Endothelial cell of umbilical vein (primary cell): Measurements from ENCODE around the gene LIN28B. TPM values are rescaled to one million over a fixed set of nuclear protein-coding genes. Genes with fewer than 3 reads are reported as not detected.

ENCODE experiments used
- BruUV-seq: library from RNA; stranded (reverse); fragments of 400-500 nt; replicated peaks from 2 replicates; lab custom pipeline; 2021; lab: Mats Ljungman, UMichigan
- CTCF ChIA-PET: fragments of 300-600, 350-600 bp; sonication (Branson Sonifier 250); formaldehyde crosslinking; loops from one replicate; lab custom pipeline; 2021; ENCODE audit warnings: antibody characterized with exemption, inconsistent platforms; lab: Charles Lee
- POLR2A ChIA-PET: fragments of 300-600, 350-600 bp; sonication (Branson Sonifier 250); formaldehyde crosslinking; loops from one replicate; lab custom pipeline; 2021; ENCODE audit warnings: antibody characterized with exemption, inconsistent platforms; lab: Charles Lee
- DNase-seq: peaks from one replicate; pipeline ENCODE4 v3.0.0-alpha.2; 2011; ENCODE audit warnings: low read depth, low spot score
- FAIRE-seq: peaks from 2 replicates; lab custom pipeline; 2011; peaks lifted over from hg19 to GRCh38; lab: Jason Lieb, UNC
- H2AFZ ChIP-seq: 2 replicates; pipeline ENCODE4 v1.6.0; 2012; ENCODE audit warnings: low read depth, low read length, control low read depth, inconsistent platforms
- H3K27ac ChIP-seq: 2 replicates; pipeline ENCODE4 v1.5.1; 2011; ENCODE audit warnings: low read depth, mild to moderate bottlenecking, control low read depth, low read length, moderate library complexity; ENCODE audit not compliant: insufficient read depth
- H3K27me3 ChIP-seq, 2 experiments: 2 replicates each; pipeline versions ENCODE4 v1.6.0 to v1.6.1; 2011; ENCODE audit warnings: low read length in 2 of 2, mixed read lengths in 1 of 2; ENCODE audit not compliant: control insufficient read depth in 2 of 2, insufficient read depth in 2 of 2
- H3K36me3 ChIP-seq, 2 experiments: 2 replicates in 1 of 2; 3 replicates in 1 of 2; pipeline ENCODE4 v1.5.1; 2011; ENCODE audit warnings: low read length in 2 of 2, mild to moderate bottlenecking in 1 of 2, moderate library complexity in 1 of 2; ENCODE audit not compliant: control insufficient read depth in 2 of 2, insufficient read depth in 2 of 2; ENCODE audit errors: extremely low read depth in 1 of 2
- H3K4me1 ChIP-seq: 3 replicates; pipeline ENCODE4 v1.5.1; 2011; ENCODE audit warnings: mild to moderate bottlenecking, low read length; ENCODE audit not compliant: control insufficient read depth, insufficient read depth; ENCODE audit errors: extremely low read depth
- H3K4me2 ChIP-seq: 2 replicates; pipeline ENCODE4 v1.6.1; 2011; ENCODE audit warnings: low read length, control low read depth, mixed read lengths; ENCODE audit not compliant: insufficient read depth
- H3K4me3 ChIP-seq, 3 experiments: fragments of 200-600 bp in 1 of 3; sonication (generic), shearing (Covaris generic) in 1 of 3; replicated peaks in 1 of 3; 2 replicates each; pipeline ENCODE4 v1.5.1; 2011 to 2016; ENCODE audit warnings: control low read depth in 3 of 3, low read length in 3 of 3, mild to moderate bottlenecking in 2 of 3, inconsistent platforms in 1 of 3, low read depth in 1 of 3, moderate library complexity in 1 of 3; ENCODE audit not compliant: insufficient read depth in 1 of 3
- H3K79me2 ChIP-seq: 2 replicates; pipeline ENCODE4 v1.6.0; 2012; ENCODE audit warnings: low read length, inconsistent platforms; ENCODE audit not compliant: control insufficient read depth, insufficient read depth
- H3K9ac ChIP-seq: replicated peaks from 2 replicates; pipeline ENCODE3; 2011; ENCODE audit warnings: low read length, control low read depth; ENCODE audit not compliant: insufficient read depth; ENCODE audit errors: extremely low read depth
- H3K9me1 ChIP-seq: replicated peaks from 3 replicates; pipeline ENCODE4 v1.6.0; 2011; ENCODE audit warnings: mild to moderate bottlenecking, low read length; ENCODE audit not compliant: control insufficient read depth, insufficient read depth; ENCODE audit errors: extremely low read depth
- H3K9me3 ChIP-seq: replicated peaks from 2 replicates; pipeline ENCODE4 v1.5.1; 2012; ENCODE audit warnings: low read length, inconsistent platforms; ENCODE audit not compliant: control insufficient read depth, insufficient read depth
- H4K20me1 ChIP-seq: replicated peaks from 2 replicates; pipeline ENCODE3; 2011; ENCODE audit warnings: mild to moderate bottlenecking, low read length; ENCODE audit not compliant: control insufficient read depth, insufficient read depth; ENCODE audit errors: extremely low read depth
- EZH2 ChIP-seq: IDR thresholded peaks from 2 replicates; pipeline ENCODE4 v1.6.1; 2012; ENCODE audit warnings: borderline replicate concordance, low read depth, mild to moderate bottlenecking, moderate library complexity, low read length, inconsistent platforms; ENCODE audit not compliant: severe bottlenecking
- FOS ChIP-seq: IDR thresholded peaks from 2 replicates; pipeline ENCODE4 v1.6.1; 2011; ENCODE audit warnings: mild to moderate bottlenecking, low read length, moderate library complexity, borderline replicate concordance; ENCODE audit not compliant: insufficient read depth
- GATA2 ChIP-seq: IDR thresholded peaks from 2 replicates; pipeline ENCODE4 v1.7.0; 2011; ENCODE audit warnings: low read depth, mild to moderate bottlenecking, moderate library complexity, mixed read lengths, low read length; ENCODE audit not compliant: insufficient read length, insufficient read depth
- JUN ChIP-seq: IDR thresholded peaks from 2 replicates; pipeline ENCODE4 v1.6.1; 2011; ENCODE audit warnings: borderline replicate concordance, low read depth; ENCODE audit not compliant: insufficient read length, insufficient read depth
- MYC ChIP-seq: IDR thresholded peaks from one replicate; pipeline ENCODE4 v1.6.1; 2011; ENCODE audit warnings: mild to moderate bottlenecking, low read depth, low read length
- POLR2A ChIP-seq: IDR thresholded peaks from 2 replicates; pipeline ENCODE4 v1.6.1; 2012; ENCODE audit warnings: low read depth, mild to moderate bottlenecking, control low read depth, low read length
- POLR2AphosphoS5 ChIP-seq: IDR thresholded peaks from 2 replicates; pipeline ENCODE4 v1.6.1; 2012; ENCODE audit warnings: low read depth, mild to moderate bottlenecking, control low read depth, low read length, moderate library complexity; ENCODE audit not compliant: insufficient read depth
- dilution Hi-C: fragments of 300-500 bp; cut with MboI; formaldehyde crosslinking; loops from one replicate; pipeline ENCODE4 v1.15.0; 2019; ENCODE audit warnings: low sequenced_read_pairs; ENCODE audit not compliant: extremely low pct_ligation_motif_present
- intact Hi-C: fragments of 100-400 bp; cut with micrococcal nuclease; formaldehyde crosslinking; loops from one replicate; pipeline ENCODE4 v1.10.0; 2022
- polyA plus RNA-seq, 4 experiments: library from polyadenylated mRNA; depleted of rRNA in 3 of 4; stranded (reverse) in 3 of 4; unstranded in 1 of 4; fragments of >200 nt; gene quantifications; 2 replicates each; pipeline versions ENCODE4 v1.2.1 to v1.2.3, GENCODE V29; 2011 to 2012; ENCODE audit warnings: missing spikeins in 1 of 4
- total RNA-seq: library from RNA; stranded (reverse); gene quantifications from 2 replicates; pipeline ENCODE4 v1.2.3, GENCODE V29; 2021
- TF ChIP-seq, protein P1 (sequence below): IDR thresholded peaks from 2 replicates; pipeline ENCODE4 v1.6.1; 2011; ENCODE audit not compliant: insufficient read depth, insufficient read length
- TF ChIP-seq, protein P2 (sequence below), 2 donors: IDR thresholded peaks; 1 replicate in 1 of 2; 2 replicates in 1 of 2; pipeline ENCODE4 v1.5.1; 2011; ENCODE audit warnings: low read length in 2 of 2, mild to moderate bottlenecking in 2 of 2, moderate library complexity in 2 of 2, control low read depth in 1 of 2, inconsistent platforms in 1 of 2, low read depth in 1 of 2; ENCODE audit not compliant: insufficient read depth in 1 of 2; ENCODE audit errors: extremely low read depth in 1 of 2

Gene LIN28B
- total and polyA plus RNA-seq, 2 donors (not counting 3 experiments of a cell fraction or from before 2014, with no cell fraction given): not detected

DNA sequence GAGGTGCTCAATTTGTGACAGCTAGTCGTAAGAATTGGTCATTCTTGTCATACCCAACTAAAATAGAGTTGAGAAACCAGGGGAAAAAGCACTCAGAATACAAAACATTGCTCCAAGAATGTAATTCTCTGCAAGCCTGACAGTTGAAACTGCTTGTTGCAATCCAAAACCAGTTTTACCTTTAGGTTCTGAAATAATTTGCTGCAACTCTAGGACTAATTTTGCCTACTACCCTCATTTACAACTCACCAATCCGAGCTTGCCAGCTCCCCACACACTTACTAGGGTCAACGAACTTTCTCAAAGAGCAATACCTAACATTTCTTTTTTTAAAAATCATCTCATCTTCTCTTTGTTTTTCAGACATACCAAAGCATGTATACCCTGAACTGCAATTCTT is 29.7 kb downstream of the LIN28B start:
- TF ChIP-seq POLR2AphosphoS5 (no peak), GATA2 (no peak), POLR2A (no peak), MYC (no peak), EZH2 (no peak), JUN (no peak), FOS (no peak)
- TF ChIP-seq, protein P1, sequence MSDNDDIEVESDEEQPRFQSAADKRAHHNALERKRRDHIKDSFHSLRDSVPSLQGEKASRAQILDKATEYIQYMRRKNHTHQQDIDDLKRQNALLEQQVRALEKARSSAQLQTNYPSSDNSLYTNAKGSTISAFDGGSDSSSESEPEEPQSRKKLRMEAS: no peak
- TF ChIP-seq, protein P2, sequence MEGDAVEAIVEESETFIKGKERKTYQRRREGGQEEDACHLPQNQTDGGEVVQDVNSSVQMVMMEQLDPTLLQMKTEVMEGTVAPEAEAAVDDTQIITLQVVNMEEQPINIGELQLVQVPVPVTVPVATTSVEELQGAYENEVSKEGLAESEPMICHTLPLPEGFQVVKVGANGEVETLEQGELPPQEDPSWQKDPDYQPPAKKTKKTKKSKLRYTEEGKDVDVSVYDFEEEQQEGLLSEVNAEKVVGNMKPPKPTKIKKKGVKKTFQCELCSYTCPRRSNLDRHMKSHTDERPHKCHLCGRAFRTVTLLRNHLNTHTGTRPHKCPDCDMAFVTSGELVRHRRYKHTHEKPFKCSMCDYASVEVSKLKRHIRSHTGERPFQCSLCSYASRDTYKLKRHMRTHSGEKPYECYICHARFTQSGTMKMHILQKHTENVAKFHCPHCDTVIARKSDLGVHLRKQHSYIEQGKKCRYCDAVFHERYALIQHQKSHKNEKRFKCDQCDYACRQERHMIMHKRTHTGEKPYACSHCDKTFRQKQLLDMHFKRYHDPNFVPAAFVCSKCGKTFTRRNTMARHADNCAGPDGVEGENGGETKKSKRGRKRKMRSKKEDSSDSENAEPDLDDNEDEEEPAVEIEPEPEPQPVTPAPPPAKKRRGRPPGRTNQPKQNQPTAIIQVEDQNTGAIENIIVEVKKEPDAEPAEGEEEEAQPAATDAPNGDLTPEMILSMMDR (IDR thresholded peaks at IDR 0.05; ENCODE audit: extremely low read depth in 1 of 2, insufficient read depth in 1 of 2, low read depth in 1 of 2, low read length in 2 of 2): no peak
- DNase-seq (no peak), FAIRE-seq (no peak)
- no peaks in the 10 kb centered on the region for H4K20me1 ChIP-seq
- no peaks in the 10 kb centered on the region for H3K9me3 ChIP-seq
- H3K27me3 ChIP-seq: no peaks in the 10 kb centered on the region
- H3K27ac ChIP-seq: no peak overlapping the region
- no TSS peak for BruUV-seq
- no peaks in the 10 kb centered on the region for H3K9me1 ChIP-seq
- POLR2A ChIA-PET: interaction anchor here (0.6 kb wide), 1 partner anchor 28 kb away, joined by 3 read pairs; no protein-coding TSS in a partner anchor
- no peaks in the 10 kb centered on the region for H3K36me3 ChIP-seq
- dilution Hi-C loops: no loop called here
- no peaks in the 10 kb centered on the region for H3K4me1 ChIP-seq
- H3K9ac ChIP-seq: no peak overlapping the region
- H3K79me2 ChIP-seq: no peaks in the 10 kb centered on the region
- H2AFZ ChIP-seq: no peak overlapping the region
- H3K4me3 ChIP-seq: no peak overlapping the region
- intact Hi-C loops: no loop called here
- CTCF ChIA-PET: interaction anchor here (1.4 kb wide), 1 partner anchor 9 kb away, joined by 4 read pairs; no protein-coding TSS in a partner anchor
- no peak overlapping the region for H3K4me2 ChIP-seq
